ENCODE data around the gene TTC3. TPM values are rescaled to one million over a fixed set of nuclear protein-coding genes. Genes with fewer than 3 reads are reported as not detected.

Gene TTC3
- total RNA-seq, 1 experiment from 2014 or later, result 71.5 TPM

DNA sequence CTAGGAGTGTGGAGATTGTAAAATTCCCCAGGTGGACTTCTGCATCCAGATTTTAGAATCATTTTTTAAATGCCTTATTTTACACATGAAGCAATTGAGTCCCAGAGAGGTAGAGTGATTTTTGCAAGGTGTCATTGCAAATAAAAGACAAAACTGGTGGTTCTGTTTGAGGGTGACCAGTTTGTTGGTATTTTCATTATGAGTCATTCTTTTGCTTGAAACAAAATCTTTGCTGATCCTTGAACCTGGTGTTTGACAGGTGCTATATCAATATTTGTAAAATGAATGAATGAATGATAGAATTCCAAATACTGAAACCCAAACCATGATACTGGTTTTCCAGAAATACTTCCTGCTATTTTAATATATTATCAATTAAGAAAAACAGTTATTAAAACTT is 44.1 kb downstream of the TTC3 start:
- intact Hi-C loops (cut with micrococcal nuclease), result no loop called here
- no peaks in the 10 kb centered on the region for H3K9me3 ChIP-seq (ENCODE audit: control insufficient read depth in 1 of 2, insufficient read depth in 1 of 2, low read depth in 1 of 2, low read length in 2 of 2)
- H3K36me3 ChIP-seq (ENCODE audit: control insufficient read depth in 1 of 2, insufficient read depth in 2 of 2, low read length in 2 of 2), result peaks cover 6 to 8% of the 10 kb centered on the region in 2 experiments; a peak in 3 of 4 replicates
- peaks cover 0 to 12% of the 10 kb centered on the region in 2 experiments; a peak in 2 of 4 replicates for H3K4me1 ChIP-seq (ENCODE audit: control insufficient read depth in 1 of 2, insufficient read depth in 2 of 2, low read length in 2 of 2)
- H4K20me1 ChIP-seq (ENCODE audit: insufficient read depth), result peaks cover 3% of the 10 kb centered on the region; the same call in 1 of the 2 replicates
- H3K79me2 ChIP-seq (ENCODE audit: insufficient read depth, low read length), result peaks cover 4% of the 10 kb centered on the region; the same call in 1 of the 2 replicates
- RAD21 ChIA-PET (ENCODE audit: low non-redundant PET in 1 of 2, low total read pairs in 2 of 2, uncharacterized antibody in 2 of 2, unreplicated experiment in 2 of 2), result no interaction called here
- no peak for TF ChIP-seq EZH2 (IDR thresholded peaks at IDR 0.05)
- TF ChIP-seq, protein P1, sequence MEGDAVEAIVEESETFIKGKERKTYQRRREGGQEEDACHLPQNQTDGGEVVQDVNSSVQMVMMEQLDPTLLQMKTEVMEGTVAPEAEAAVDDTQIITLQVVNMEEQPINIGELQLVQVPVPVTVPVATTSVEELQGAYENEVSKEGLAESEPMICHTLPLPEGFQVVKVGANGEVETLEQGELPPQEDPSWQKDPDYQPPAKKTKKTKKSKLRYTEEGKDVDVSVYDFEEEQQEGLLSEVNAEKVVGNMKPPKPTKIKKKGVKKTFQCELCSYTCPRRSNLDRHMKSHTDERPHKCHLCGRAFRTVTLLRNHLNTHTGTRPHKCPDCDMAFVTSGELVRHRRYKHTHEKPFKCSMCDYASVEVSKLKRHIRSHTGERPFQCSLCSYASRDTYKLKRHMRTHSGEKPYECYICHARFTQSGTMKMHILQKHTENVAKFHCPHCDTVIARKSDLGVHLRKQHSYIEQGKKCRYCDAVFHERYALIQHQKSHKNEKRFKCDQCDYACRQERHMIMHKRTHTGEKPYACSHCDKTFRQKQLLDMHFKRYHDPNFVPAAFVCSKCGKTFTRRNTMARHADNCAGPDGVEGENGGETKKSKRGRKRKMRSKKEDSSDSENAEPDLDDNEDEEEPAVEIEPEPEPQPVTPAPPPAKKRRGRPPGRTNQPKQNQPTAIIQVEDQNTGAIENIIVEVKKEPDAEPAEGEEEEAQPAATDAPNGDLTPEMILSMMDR (IDR thresholded peaks at IDR 0.05 in 2 of 3, conservative IDR thresholded peaks at IDR 0.05 in 1 of 3; ENCODE audit: borderline replicate concordance in 1 of 3, insufficient read depth in 1 of 3, low read depth in 2 of 3, low read length in 2 of 3), result no peak
- no peak for TF ChIP-seq YY1 (IDR thresholded peaks at IDR 0.05; ENCODE audit: extremely low read depth, insufficient replicate concordance, low read depth, low read length)
- TF ChIP-seq EZH2phosphoT487 (IDR thresholded peaks at IDR 0.05; ENCODE audit: borderline replicate concordance), result no peak
- TF ChIP-seq, protein P2, sequence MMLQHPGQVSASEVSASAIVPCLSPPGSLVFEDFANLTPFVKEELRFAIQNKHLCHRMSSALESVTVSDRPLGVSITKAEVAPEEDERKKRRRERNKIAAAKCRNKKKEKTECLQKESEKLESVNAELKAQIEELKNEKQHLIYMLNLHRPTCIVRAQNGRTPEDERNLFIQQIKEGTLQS (IDR thresholded peaks at IDR 0.05), result no peak
- no peak overlapping the region for H3K9ac ChIP-seq (ENCODE audit: low read length)
- no TSS peak for BruUV-seq (replicated peaks)
- CTCF ChIA-PET, result no interaction called here
- no peak overlapping the region for H3K4me3 ChIP-seq (replicated peaks in 1 of 2; ENCODE audit: low read depth in 1 of 2, low read length in 2 of 2)
- H3K4me2 ChIP-seq (ENCODE audit: low read length), result no peak overlapping the region
- no peaks in the 10 kb centered on the region for H3K9me2 ChIP-seq (ENCODE audit: insufficient read depth)
- ATAC-seq (no peak), DNase-seq (ENCODE audit: low read depth, low spot score) (no peak)
- H3K27me3 ChIP-seq (ENCODE audit: insufficient read depth, low read length), result no peaks in the 10 kb centered on the region
- no peak overlapping the region for H3K27ac ChIP-seq (ENCODE audit: low read depth, low read length)
- POLR2A ChIA-PET, result interaction anchor here (0.7 kb wide), 1 partner anchor 19 kb away, joined by 3 read pairs; no protein-coding TSS in a partner anchor
- no peak overlapping the region for H2AFZ ChIP-seq (ENCODE audit: low read depth, low read length, poor library complexity, severe bottlenecking)

Data from HCT116 (cell line).